GM18526 (cell line): Measurements from ENCODE around the gene NIBAN1.

Experiments used
- POLR2A ChIP-seq: IDR thresholded peaks from 3 replicates; pipeline ENCODE4 v1.6.1; 2011; ENCODE audit not compliant: insufficient read length; ENCODE audit errors: extremely low read depth

Gene NIBAN1

GRCh38 chr1:184982002-184982954 is 8.0 kb upstream of the NIBAN1 start:
- no peak for TF ChIP-seq POLR2A

GRCh38 chr1:184980726-184981125 is 6.4 kb upstream of the NIBAN1 start:
- TF ChIP-seq POLR2A: no peak

- TF ChIP-seq POLR2A: no peak
Measured at GRCh38 chr1:184975208-184975870, 1.0 kb upstream of the NIBAN1 start.

GRCh38 chr1:184974837-184975115 is 468 bp upstream of the NIBAN1 start:
- no peak for TF ChIP-seq POLR2A

GRCh38 chr1:184973272-184974055 is 844 bp downstream of the NIBAN1 start:
- TF ChIP-seq POLR2A: no peak

- no peak for TF ChIP-seq POLR2A
Measured at GRCh38 chr1:184972315-184973055, 1.8 kb downstream of the NIBAN1 start.

GRCh38 chr1:184971522-184972265 is 2.6 kb downstream of the NIBAN1 start:
- TF ChIP-seq POLR2A: no peak

- no peak for TF ChIP-seq POLR2A
Measured at GRCh38 chr1:184970691-184971161, 3.6 kb downstream of the NIBAN1 start.

- no peak for TF ChIP-seq POLR2A
Measured at GRCh38 chr1:184966989-184967388, 7.3 kb downstream of the NIBAN1 start.

- TF ChIP-seq POLR2A: no peak
Measured at GRCh38 chr1:184965944-184966860, 8.1 kb downstream of the NIBAN1 start.

- no peak for TF ChIP-seq POLR2A
Measured at GRCh38 chr1:184965439-184965838, 8.9 kb downstream of the NIBAN1 start.

- no peak for TF ChIP-seq POLR2A
Measured at GRCh38 chr1:184959626-184960025, 14.7 kb downstream of the NIBAN1 start.

- TF ChIP-seq POLR2A: no peak
Measured at GRCh38 chr1:184958554-184959353, 15.6 kb downstream of the NIBAN1 start.
